Measurements from ENCODE around the gene KRTAP19-5. TPM values are rescaled to one million over a fixed set of nuclear protein-coding genes. Genes with fewer than 3 reads are reported as not detected.

The KRTAP19-5 gene
- not detected for total RNA-seq
- polyA plus RNA-seq (2013, experiment 1 of 2), result not detected
- not detected for polyA plus RNA-seq (2013, experiment 2 of 2)
- long read RNA-seq, experiment 1, result 0 reads
- long read RNA-seq, experiment 2, result 0 reads
- long read RNA-seq, experiment 3, result 0 reads
- long read RNA-seq, experiment 4, result 0 reads

DNA sequence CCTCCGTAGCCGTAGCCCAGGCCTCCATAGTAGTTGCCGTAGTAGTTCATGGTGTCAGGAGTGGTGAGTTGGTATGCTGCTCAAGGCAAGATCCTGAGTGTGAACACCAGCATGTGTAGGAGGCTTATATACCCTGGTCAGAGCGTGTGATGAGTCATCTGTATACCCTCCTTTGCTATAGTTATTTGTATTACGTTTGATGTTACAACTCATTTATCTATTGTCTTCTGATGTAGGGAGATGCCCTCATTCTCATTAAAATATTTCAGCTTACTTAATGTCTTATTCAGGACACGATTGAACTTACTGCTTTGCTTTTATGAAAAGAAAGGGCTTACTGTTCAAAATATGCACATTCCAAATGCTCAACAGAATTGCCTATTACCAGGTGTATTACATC is at the start of gene KRTAP19-5:
Gene KRTAP19-5 (minus strand): TSS at position 101 of the 400 bp plus-strand sequence. CDS start 51 bp downstream, at position 50.
- Histone ChIP-seq H3K4me1 (ENCODE audit: control insufficient read depth, insufficient read depth, low read length) (no peaks in the 10 kb centered on the region), H3K9me3 (ENCODE audit: control insufficient read depth, low read length) (no peaks in the 10 kb centered on the region), H3K36me3 (ENCODE audit: control insufficient read depth, insufficient read depth, low read length) (no peaks in the 10 kb centered on the region), H3K4me3 (ENCODE audit: low read length) (no peak within 1 kb of the TSS), H3K9ac (ENCODE audit: extremely low read depth, low read length, poor library complexity, severe bottlenecking) (no peak within 1 kb of the TSS), H3K27ac (ENCODE audit: low read depth, low read length) (no peak within 1 kb of the TSS), H3K27me3 (ENCODE audit: control insufficient read depth, insufficient read depth, low read length, poor library complexity, severe bottlenecking) (no peaks in the 10 kb centered on the region)
- H3K27ac Mint-ChIP-seq, result no peak within 1 kb of the TSS
- peaks cover 3% of the 10 kb centered on the region for H3K9me3 Mint-ChIP-seq
- DNase-seq, result no peak
- H3K4me1 Mint-ChIP-seq, result no peaks in the 10 kb centered on the region
- 91 to 100% methylated on average over 4 to 5 of the region's 6 CpGs for WGBS, 2 experiments (ENCODE audit: insufficient coverage in 1 of 2, insufficient read length in 1 of 2)
- H3K36me3 Mint-ChIP-seq (ENCODE audit: low read depth), result no peaks in the 10 kb centered on the region
- no peak within 1 kb of the TSS for H3K4me3 Mint-ChIP-seq
- H3K27me3 Mint-ChIP-seq (ENCODE audit: insufficient read depth), result no peaks in the 10 kb centered on the region
- TF ChIP-seq, protein P1, sequence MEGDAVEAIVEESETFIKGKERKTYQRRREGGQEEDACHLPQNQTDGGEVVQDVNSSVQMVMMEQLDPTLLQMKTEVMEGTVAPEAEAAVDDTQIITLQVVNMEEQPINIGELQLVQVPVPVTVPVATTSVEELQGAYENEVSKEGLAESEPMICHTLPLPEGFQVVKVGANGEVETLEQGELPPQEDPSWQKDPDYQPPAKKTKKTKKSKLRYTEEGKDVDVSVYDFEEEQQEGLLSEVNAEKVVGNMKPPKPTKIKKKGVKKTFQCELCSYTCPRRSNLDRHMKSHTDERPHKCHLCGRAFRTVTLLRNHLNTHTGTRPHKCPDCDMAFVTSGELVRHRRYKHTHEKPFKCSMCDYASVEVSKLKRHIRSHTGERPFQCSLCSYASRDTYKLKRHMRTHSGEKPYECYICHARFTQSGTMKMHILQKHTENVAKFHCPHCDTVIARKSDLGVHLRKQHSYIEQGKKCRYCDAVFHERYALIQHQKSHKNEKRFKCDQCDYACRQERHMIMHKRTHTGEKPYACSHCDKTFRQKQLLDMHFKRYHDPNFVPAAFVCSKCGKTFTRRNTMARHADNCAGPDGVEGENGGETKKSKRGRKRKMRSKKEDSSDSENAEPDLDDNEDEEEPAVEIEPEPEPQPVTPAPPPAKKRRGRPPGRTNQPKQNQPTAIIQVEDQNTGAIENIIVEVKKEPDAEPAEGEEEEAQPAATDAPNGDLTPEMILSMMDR (conservative IDR thresholded peaks at IDR 0.05), result no peak

DNA sequence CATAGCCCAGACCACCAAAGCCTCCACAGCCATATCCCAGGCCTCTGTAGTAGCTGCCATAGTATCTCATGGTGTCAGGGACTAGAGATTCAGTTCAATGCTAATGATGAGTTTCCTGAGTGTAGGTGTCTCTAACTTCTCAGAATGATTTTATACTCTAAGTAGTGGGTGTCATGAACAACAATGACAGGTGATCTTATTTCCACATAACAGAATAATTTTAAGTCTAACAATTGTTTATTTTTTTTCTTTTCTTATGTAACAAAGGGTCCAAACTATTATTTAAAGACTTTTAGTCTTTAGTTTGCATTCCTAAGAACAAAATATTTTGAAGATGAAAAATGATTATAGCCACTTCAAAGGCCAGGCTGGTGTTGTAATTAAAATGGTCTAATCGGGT is 39.8 kb upstream of the KRTAP19-5 start, which contains the start of gene KRTAP19-6:
Gene KRTAP19-6 (minus strand): TSS at position 101 of the 400 bp plus-strand sequence. CDS start 31 bp downstream, at position 70.
- no peaks in the 10 kb centered on the region for H3K36me3 Mint-ChIP-seq (ENCODE audit: low read depth)
- Histone ChIP-seq H3K4me1 (ENCODE audit: control insufficient read depth, insufficient read depth, low read length) (no peaks in the 10 kb centered on the region), H3K9ac (ENCODE audit: extremely low read depth, low read length, poor library complexity, severe bottlenecking) (no peak within 1 kb of the TSS), H3K27ac (ENCODE audit: low read depth, low read length) (no peak within 1 kb of the TSS), H3K4me3 (ENCODE audit: low read length) (no peak within 1 kb of the TSS), H3K36me3 (ENCODE audit: control insufficient read depth, insufficient read depth, low read length) (no peaks in the 10 kb centered on the region), H3K27me3 (ENCODE audit: control insufficient read depth, insufficient read depth, low read length, poor library complexity, severe bottlenecking) (no peaks in the 10 kb centered on the region), H3K9me3 (ENCODE audit: control insufficient read depth, low read length) (no peaks in the 10 kb centered on the region)
- whole genome bisulfite sequencing, 2 experiments (ENCODE audit: insufficient coverage in 1 of 2, insufficient read length in 1 of 2), result 86 to 100% methylated on average over 1 of the region's 1 CpG
- H3K27ac Mint-ChIP-seq, result no peak within 1 kb of the TSS
- no peaks in the 10 kb centered on the region for H3K4me1 Mint-ChIP-seq
- H3K9me3 Mint-ChIP-seq, result peaks cover 25% of the 10 kb centered on the region
- TF ChIP-seq, protein P1 (conservative IDR thresholded peaks at IDR 0.05), result no peak
- H3K27me3 Mint-ChIP-seq (ENCODE audit: insufficient read depth), result no peaks in the 10 kb centered on the region
- no peak for DNase-seq
- H3K4me3 Mint-ChIP-seq, result no peak within 1 kb of the TSS

DNA sequence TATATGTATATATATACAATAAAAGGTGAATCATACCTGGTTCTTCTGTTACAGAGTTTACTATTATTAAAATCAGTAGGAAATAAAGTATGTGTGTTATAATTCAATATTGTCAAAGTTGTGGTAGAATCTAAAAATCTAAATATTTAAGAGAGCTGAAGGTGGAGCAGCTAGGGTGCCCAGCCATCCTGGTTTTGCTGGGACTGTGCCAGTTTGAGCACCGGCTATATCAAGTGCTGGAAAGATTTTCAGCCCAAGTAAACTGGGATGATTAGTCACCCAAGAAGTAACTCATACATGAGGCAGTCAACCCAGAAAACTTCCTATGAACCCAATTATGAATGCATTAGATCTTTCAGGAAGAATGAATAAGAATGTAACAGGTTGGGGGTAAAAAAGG is 16.9 kb upstream of the KRTAP19-5 start:
- H3K27me3 Mint-ChIP-seq (ENCODE audit: insufficient read depth), result no peaks in the 10 kb centered on the region
- Histone ChIP-seq H3K27me3 (ENCODE audit: control insufficient read depth, insufficient read depth, low read length, poor library complexity, severe bottlenecking) (no peaks in the 10 kb centered on the region), H3K4me3 (ENCODE audit: low read length) (no peak overlapping the region), H3K4me1 (ENCODE audit: control insufficient read depth, insufficient read depth, low read length) (no peaks in the 10 kb centered on the region), H3K9me3 (ENCODE audit: control insufficient read depth, low read length) (peaks cover 6% of the 10 kb centered on the region), H3K36me3 (ENCODE audit: control insufficient read depth, insufficient read depth, low read length) (no peaks in the 10 kb centered on the region), H3K9ac (ENCODE audit: extremely low read depth, low read length, poor library complexity, severe bottlenecking) (no peak overlapping the region), H3K27ac (ENCODE audit: low read depth, low read length) (no peak overlapping the region)
- no peak overlapping the region for H3K27ac Mint-ChIP-seq
- peaks cover 13% of the 10 kb centered on the region for H3K9me3 Mint-ChIP-seq
- 91% methylated on average over 1 of the region's 1 CpG; no CpG with 5 or more reads in 1 of the 2 experiments for WGBS, 2 experiments (ENCODE audit: insufficient coverage in 1 of 2, insufficient read length in 1 of 2)
- no peaks in the 10 kb centered on the region for H3K36me3 Mint-ChIP-seq (ENCODE audit: low read depth)
- H3K4me1 Mint-ChIP-seq, result no peaks in the 10 kb centered on the region
- TF ChIP-seq, protein P1 (conservative IDR thresholded peaks at IDR 0.05), result no peak
- no peak for DNase-seq
- no peak overlapping the region for H3K4me3 Mint-ChIP-seq
